ENCODE results near the gene C6orf136. TPM values are rescaled to one million over a fixed set of nuclear protein-coding genes. Genes with fewer than 3 reads are reported as not detected.

C6orf136 gene
- total RNA-seq, 1 donor from 2014 or later = 18.8 TPM

- peak; percentile 96 for DNase-seq (ENCODE audit: low spot score, unreplicated experiment)
- Mint-ChIP-seq H3K4me3 (ENCODE audit: low read depth) (peak within 1 kb of the TSS; percentile 100), H3K9me3 (ENCODE audit: low read depth) (no peaks in the 10 kb centered on the region), H3K36me3 (ENCODE audit: insufficient read depth) (peaks cover 25% of the 10 kb centered on the region), H3K27me3 (no peaks in the 10 kb centered on the region), H3K27ac (peak within 1 kb of the TSS; percentile 100), H3K4me1 (ENCODE audit: low read depth) (peaks cover 26% of the 10 kb centered on the region)
- TF ChIP-seq CTCF (IDR thresholded peaks at IDR 0.05; ENCODE audit: unreplicated experiment) = no peak
Observed at GRCh38 chr6:30616811-30617564, 29.9 kb upstream of the C6orf136 start, which contains the start of gene PPP1R10. Gene PPP1R10 (minus strand): TSS chr6:30617243. CDS start chr6:30609944, 7,299 bp downstream.

GRCh38 chr6:30617565-30618269, 29.2 kb upstream of the C6orf136 start, which contains the start of gene MRPS18B:
Gene MRPS18B (plus strand): TSS chr6:30617840. CDS start chr6:30617866, 26 bp downstream.
- Mint-ChIP-seq H3K9me3 (ENCODE audit: low read depth) (no peaks in the 10 kb centered on the region), H3K27me3 (no peaks in the 10 kb centered on the region), H3K4me1 (ENCODE audit: low read depth) (peaks cover 23% of the 10 kb centered on the region), H3K27ac (peak within 1 kb of the TSS; percentile 100), H3K36me3 (ENCODE audit: insufficient read depth) (peaks cover 25% of the 10 kb centered on the region), H3K4me3 (ENCODE audit: low read depth) (peak within 1 kb of the TSS; percentile 100)
- peak; percentile 84 for DNase-seq (ENCODE audit: low spot score, unreplicated experiment)
- TF ChIP-seq CTCF (IDR thresholded peaks at IDR 0.05; ENCODE audit: unreplicated experiment) = no peak

GRCh38 chr6:30618270-30618797, 28.6 kb upstream of the C6orf136 start:
- no peaks in the 10 kb centered on the region for H3K9me3 Mint-ChIP-seq (ENCODE audit: low read depth)
- H3K27me3 Mint-ChIP-seq = no peaks in the 10 kb centered on the region
- H3K4me3 Mint-ChIP-seq (ENCODE audit: low read depth) = peak overlapping the region; percentile 100
- TF ChIP-seq CTCF (IDR thresholded peaks at IDR 0.05; ENCODE audit: unreplicated experiment) = no peak
- DNase-seq (ENCODE audit: low spot score, unreplicated experiment) = no peak
- peak overlapping the region; percentile 100 for H3K27ac Mint-ChIP-seq
- peaks cover 19% of the 10 kb centered on the region for H3K4me1 Mint-ChIP-seq (ENCODE audit: low read depth)
- H3K36me3 Mint-ChIP-seq (ENCODE audit: insufficient read depth) = peaks cover 25% of the 10 kb centered on the region

- H3K27ac Mint-ChIP-seq = no peak overlapping the region
- H3K27me3 Mint-ChIP-seq = no peaks in the 10 kb centered on the region
- no peak for DNase-seq (ENCODE audit: low spot score, unreplicated experiment)
- no peaks in the 10 kb centered on the region for H3K9me3 Mint-ChIP-seq (ENCODE audit: low read depth)
- TF ChIP-seq CTCF (IDR thresholded peaks at IDR 0.05; ENCODE audit: unreplicated experiment) = no peak
- H3K36me3 Mint-ChIP-seq (ENCODE audit: insufficient read depth) = peaks cover 23% of the 10 kb centered on the region
- peaks cover 10% of the 10 kb centered on the region for H3K4me1 Mint-ChIP-seq (ENCODE audit: low read depth)
- H3K4me3 Mint-ChIP-seq (ENCODE audit: low read depth) = no peak overlapping the region
Observed at GRCh38 chr6:30619561-30619960, 27.4 kb upstream of the C6orf136 start.

- Mint-ChIP-seq H3K4me3 (ENCODE audit: low read depth) (peak overlapping the region; percentile 93), H3K9me3 (ENCODE audit: low read depth) (no peaks in the 10 kb centered on the region), H3K27ac (peak overlapping the region; percentile 47), H3K27me3 (no peaks in the 10 kb centered on the region), H3K36me3 (ENCODE audit: insufficient read depth) (peaks cover 13% of the 10 kb centered on the region), H3K4me1 (ENCODE audit: low read depth) (peaks cover 17% of the 10 kb centered on the region)
- no peak for TF ChIP-seq CTCF (IDR thresholded peaks at IDR 0.05; ENCODE audit: unreplicated experiment)
- DNase-seq (ENCODE audit: low spot score, unreplicated experiment) = no peak
Observed at GRCh38 chr6:30625511-30625910, 21.4 kb upstream of the C6orf136 start.

Data from progenitor cell of endocrine pancreas (in vitro differentiated cells).